Left ventricle myocardium inferior (tissue), 1 donor: Measurements from ENCODE around the gene EQTN. TPM values are rescaled to one million over a fixed set of nuclear protein-coding genes. Genes with fewer than 3 reads are reported as not detected.

Experiments
- DNase-seq: peaks from one replicate; pipeline ENCODE4 v3.0.0-alpha.2; 2020
- H3K27ac ChIP-seq: fragments of 200-600 bp; replicated peaks from 2 replicates; pipeline ENCODE4 v1.8.0; 2021
- H3K27me3 ChIP-seq: fragments of 200-600 bp; 2 replicates; pipeline ENCODE4 v1.8.0; 2021; ENCODE audit warnings: low read depth
- H3K36me3 ChIP-seq: fragments of 200-600 bp; 2 replicates; pipeline ENCODE4 v1.8.0; 2021
- H3K4me1 ChIP-seq: fragments of 200-600 bp; 2 replicates; pipeline ENCODE4 v1.8.0; 2021
- H3K4me3 ChIP-seq: fragments of 200-600 bp; 2 replicates; pipeline ENCODE4 v1.8.0; 2021; ENCODE audit warnings: mild to moderate bottlenecking, moderate library complexity
- H3K9me3 ChIP-seq: fragments of 200-600 bp; replicated peaks from 2 replicates; pipeline ENCODE4 v1.8.0; 2021
- CTCF ChIP-seq: fragments of 200-600 bp; IDR thresholded peaks from 2 replicates; pipeline ENCODE4 v1.8.0; 2021; ENCODE audit warnings: antibody characterized with exemption, mild to moderate bottlenecking, borderline replicate concordance
- intact Hi-C: fragments of 100-400 bp; cut with micrococcal nuclease; formaldehyde crosslinking; loops from one replicate; pipeline ENCODE4 v1.11.0; 2022
- total RNA-seq: library from RNA; stranded (reverse); fragmentation: NEBNext Ultra II Directional; extraction: Animal tissue kit (Norgen Biotek cat#: 25700); gene quantifications from one replicate; pipeline ENCODE4 v1.2.1, GENCODE V29; 2021
- donor health status: DM: no; HTN: yes; CAD: no; lungs with severe emphysema.

Gene EQTN
- total RNA-seq, 1 donor from 2014 or later: not detected

GRCh38 chr9:27328483-27328882 lies 31.5 kb upstream of the EQTN start:
- no peak for DNase-seq
- H3K9me3 ChIP-seq: no peaks in the 10 kb centered on the region
- peaks cover 10% of the 10 kb centered on the region for H3K4me1 ChIP-seq
- no peak overlapping the region for H3K4me3 ChIP-seq
- no peaks in the 10 kb centered on the region for H3K36me3 ChIP-seq
- intact Hi-C loops: no loop called here
- no peak overlapping the region for H3K27ac ChIP-seq
- no peak for TF ChIP-seq CTCF
- no peaks in the 10 kb centered on the region for H3K27me3 ChIP-seq

GRCh38 chr9:27311184-27311583 lies 14.2 kb upstream of the EQTN start:
- DNase-seq: no peak
- Histone ChIP-seq H3K4me3 (no peak overlapping the region), H3K36me3 (no peaks in the 10 kb centered on the region), H3K27ac (peak overlapping the region; percentile 33), H3K4me1 (peaks cover 13% of the 10 kb centered on the region), H3K27me3 (no peaks in the 10 kb centered on the region), H3K9me3 (no peaks in the 10 kb centered on the region)
- intact Hi-C loops: no loop called here
- TF ChIP-seq CTCF: no peak

GRCh38 chr9:27310582-27310981 lies 13.6 kb upstream of the EQTN start:
- Histone ChIP-seq H3K36me3 (no peaks in the 10 kb centered on the region), H3K4me3 (no peak overlapping the region), H3K9me3 (no peaks in the 10 kb centered on the region), H3K4me1 (peaks cover 13% of the 10 kb centered on the region), H3K27ac (peak overlapping the region; percentile 33), H3K27me3 (no peaks in the 10 kb centered on the region)
- no peak for TF ChIP-seq CTCF
- DNase-seq: no peak
- intact Hi-C loops: no loop called here

- DNase-seq: no peak
- TF ChIP-seq CTCF: no peak
- intact Hi-C loops: no loop called here
- Histone ChIP-seq H3K36me3 (no peaks in the 10 kb centered on the region), H3K27me3 (no peaks in the 10 kb centered on the region), H3K4me3 (no peak overlapping the region), H3K9me3 (no peaks in the 10 kb centered on the region), H3K4me1 (peaks cover 13% of the 10 kb centered on the region), H3K27ac (no peak overlapping the region)
Measured at GRCh38 chr9:27308691-27309390, 11.9 kb upstream of the EQTN start.

- no peak for DNase-seq
- Histone ChIP-seq H3K27me3 (no peaks in the 10 kb centered on the region), H3K4me1 (no peaks in the 10 kb centered on the region), H3K36me3 (no peaks in the 10 kb centered on the region), H3K4me3 (no peak overlapping the region), H3K9me3 (no peaks in the 10 kb centered on the region), H3K27ac (no peak overlapping the region)
- no peak for TF ChIP-seq CTCF
- intact Hi-C loops: no loop called here
Measured at GRCh38 chr9:27304521-27304920, 7.6 kb upstream of the EQTN start.
